Mesendoderm (in vitro differentiated cells): ENCODE measurements around the gene SVBP.
"Not testable (repeated sequence)": the region's sequence is repeated elsewhere in the genome, so short reads cannot be mapped to it uniquely, and the experiment has no call there.

Experiments
- DNase-seq: peaks from one replicate; pipeline ENCODE4 v3.0.0; 2013
- H2AK5ac ChIP-seq: 2 replicates; pipeline ENCODE4 v1.6.1; 2013; ENCODE audit warnings: low read length, inconsistent platforms
- H2BK120ac ChIP-seq: 2 replicates; pipeline ENCODE4 v1.6.1; 2013; ENCODE audit warnings: low read depth, mild to moderate bottlenecking, low read length, moderate library complexity, mixed read lengths
- H2BK15ac ChIP-seq: replicated peaks from 2 replicates; pipeline ENCODE4 v1.6.1; 2013; ENCODE audit warnings: low read depth, mild to moderate bottlenecking, moderate library complexity
- H2BK5ac ChIP-seq: 2 replicates; pipeline ENCODE4 v1.6.1; 2013; ENCODE audit warnings: low read length, inconsistent platforms
- H3K18ac ChIP-seq: 2 replicates; pipeline ENCODE4 v1.6.1; 2013; ENCODE audit warnings: mild to moderate bottlenecking, low read length, mixed read lengths
- H3K23ac ChIP-seq: one replicate; pipeline ENCODE4 v1.6.1; 2013; ENCODE audit warnings: low read length
- H3K27ac ChIP-seq: 2 replicates; pipeline ENCODE4 v1.5.1; 2013; ENCODE audit warnings: low read depth, mild to moderate bottlenecking, inconsistent platforms, low read length, moderate library complexity
- H3K27me3 ChIP-seq: 2 replicates; pipeline ENCODE4 v1.6.1; 2013; ENCODE audit warnings: low read length, control low read depth, mild to moderate bottlenecking, inconsistent platforms; ENCODE audit not compliant: insufficient read depth, poor library complexity
- H3K36me3 ChIP-seq: 2 replicates; pipeline ENCODE4 v1.6.1; 2013; ENCODE audit warnings: low read length, inconsistent platforms; ENCODE audit not compliant: control insufficient read depth, insufficient read depth
- H3K4ac ChIP-seq: one replicate; pipeline ENCODE4 v1.6.1; 2013; ENCODE audit warnings: low read depth, mild to moderate bottlenecking, low read length, moderate library complexity
- H3K4me1 ChIP-seq: 2 replicates; pipeline ENCODE4 v1.6.1; 2013; ENCODE audit warnings: low read depth, low read length, inconsistent platforms; ENCODE audit not compliant: control insufficient read depth
- H3K4me2 ChIP-seq: 2 replicates; pipeline ENCODE4 v1.6.1; 2013; ENCODE audit warnings: low read length
- H3K4me3 ChIP-seq: 2 replicates; pipeline ENCODE4 v1.5.1; 2013; ENCODE audit warnings: mild to moderate bottlenecking, low read length
- H3K56ac ChIP-seq: one replicate; pipeline ENCODE4 v1.6.1; 2013; ENCODE audit warnings: low read length
- H3K79me1 ChIP-seq: 2 replicates; pipeline ENCODE4 v1.6.1; 2013; ENCODE audit warnings: low read length, inconsistent platforms
- H3K79me2 ChIP-seq: 2 replicates; pipeline ENCODE4 v1.6.1; 2013; ENCODE audit warnings: mild to moderate bottlenecking, low read length; ENCODE audit not compliant: control insufficient read depth, insufficient read depth
- H3K9ac ChIP-seq: 2 replicates; pipeline ENCODE4 v1.6.1; 2013; ENCODE audit warnings: low read length, inconsistent platforms
- H4K5ac ChIP-seq: one replicate; pipeline ENCODE4 v1.6.1; 2013; ENCODE audit warnings: low read length
- H4K8ac ChIP-seq: one replicate; pipeline ENCODE4 v1.6.1; 2013; ENCODE audit warnings: low read depth, mild to moderate bottlenecking, control low read depth, low read length, moderate library complexity
- WGBS: extraction: QIAGEN DNeasy Blood & Tissue Kit; methylation state at CpG from one replicate; pipeline ENCODE4 v1.1.7; 2013; ENCODE audit warnings: low lambda C conversion rate, missing lambda C conversion rate; ENCODE audit not compliant: insufficient coverage; ENCODE audit errors: extremely low coverage; 5-methylcytosine and 5-hydroxymethylcytosine counted together

SVBP gene

GRCh38 chr1:42814815-42815214, 2.4 kb downstream of the SVBP start:
- H3K36me3 ChIP-seq, H3K4me3 ChIP-seq, H2BK120ac ChIP-seq, H3K9ac ChIP-seq, H2BK15ac ChIP-seq, H3K56ac ChIP-seq, H4K8ac ChIP-seq, DNase-seq, H3K27ac ChIP-seq, H3K4ac ChIP-seq, H3K79me2 ChIP-seq, H3K23ac ChIP-seq, H4K5ac ChIP-seq, H3K79me1 ChIP-seq, H3K4me2 ChIP-seq, H2BK5ac ChIP-seq, H2AK5ac ChIP-seq, H3K27me3 ChIP-seq, H3K18ac ChIP-seq, H3K4me1 ChIP-seq: not testable (repeated sequence)
- WGBS, result no CpG with 5 or more reads among the region's 3 CpGs

DNA sequence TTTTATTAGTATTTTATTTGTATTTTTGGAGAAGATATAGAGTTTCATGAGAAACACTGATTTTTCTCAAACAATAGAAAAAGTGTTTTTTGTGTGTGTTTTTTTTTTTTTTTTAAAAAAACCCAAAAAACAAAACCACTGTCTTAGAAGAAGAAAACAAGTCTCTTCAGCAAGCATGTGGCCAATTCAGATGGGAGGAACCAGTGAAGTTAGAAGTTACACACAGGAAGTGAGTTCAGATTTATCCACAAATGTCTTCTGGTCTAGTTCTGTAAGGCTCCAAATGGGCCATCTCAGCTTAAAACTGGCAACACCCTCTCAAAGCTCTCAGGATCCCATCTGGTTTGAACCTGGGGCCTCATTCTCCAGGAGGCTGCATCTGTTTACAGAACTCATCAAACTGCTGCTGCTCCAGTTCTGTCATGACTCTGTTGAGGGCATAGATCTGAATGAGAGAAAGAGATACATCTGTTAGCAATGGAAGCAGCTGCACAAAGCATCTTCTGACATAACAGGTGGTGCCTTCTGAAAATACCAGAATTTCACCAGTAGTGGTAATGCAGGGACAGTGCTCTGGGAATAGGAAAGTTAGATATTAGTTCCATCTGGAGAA, 10.0 kb downstream of the SVBP start:
- no peak overlapping the region for H2BK120ac ChIP-seq
- no peak overlapping the region for H3K56ac ChIP-seq
- no peak overlapping the region for H4K8ac ChIP-seq
- H3K27me3 ChIP-seq, result no peaks in the 10 kb centered on the region
- no peak for DNase-seq
- H3K27ac ChIP-seq, result no peak overlapping the region
- no peak overlapping the region for H3K4me3 ChIP-seq
- H2BK5ac ChIP-seq, result no peak overlapping the region
- H3K36me3 ChIP-seq, result no peaks in the 10 kb centered on the region
- H2AK5ac ChIP-seq, result no peak overlapping the region
- H3K79me1 ChIP-seq, result no peaks in the 10 kb centered on the region
- no peak overlapping the region for H3K18ac ChIP-seq
- H3K23ac ChIP-seq, result no peak overlapping the region
- no peak overlapping the region for H3K9ac ChIP-seq
- no peaks in the 10 kb centered on the region for H3K4me1 ChIP-seq
- no peak overlapping the region for H4K5ac ChIP-seq
- H3K79me2 ChIP-seq, result no peaks in the 10 kb centered on the region
- H3K4ac ChIP-seq, result no peak overlapping the region
- H2BK15ac ChIP-seq, result no peak overlapping the region
- H3K4me2 ChIP-seq, result no peak overlapping the region

GRCh38 chr1:42806593-42806992, 10.6 kb downstream of the SVBP start:
- no peak overlapping the region for H3K4ac ChIP-seq
- H3K4me2 ChIP-seq, result no peak overlapping the region
- H3K27ac ChIP-seq, result no peak overlapping the region
- DNase-seq, result no peak
- H3K27me3 ChIP-seq, result no peaks in the 10 kb centered on the region
- H3K4me1 ChIP-seq, result no peaks in the 10 kb centered on the region
- no peak overlapping the region for H2BK15ac ChIP-seq
- H3K18ac ChIP-seq, result no peak overlapping the region
- no peaks in the 10 kb centered on the region for H3K79me2 ChIP-seq
- H2BK120ac ChIP-seq, result no peak overlapping the region
- no peak overlapping the region for H2BK5ac ChIP-seq
- H3K23ac ChIP-seq, result no peak overlapping the region
- H3K36me3 ChIP-seq, result no peaks in the 10 kb centered on the region
- WGBS, result no CpG with 5 or more reads among the region's 5 CpGs
- no peak overlapping the region for H3K56ac ChIP-seq
- H3K79me1 ChIP-seq, result no peaks in the 10 kb centered on the region
- H3K9ac ChIP-seq, result no peak overlapping the region
- H3K4me3 ChIP-seq, result no peak overlapping the region
- H4K5ac ChIP-seq, result no peak overlapping the region
- no peak overlapping the region for H4K8ac ChIP-seq
- no peak overlapping the region for H2AK5ac ChIP-seq

- Histone ChIP-seq H3K23ac (no peak overlapping the region), H3K27me3 (no peaks in the 10 kb centered on the region), H3K79me1 (no peaks in the 10 kb centered on the region), H3K56ac (no peak overlapping the region), H4K8ac (no peak overlapping the region), H3K27ac (no peak overlapping the region), H3K9ac (no peak overlapping the region), H3K4me3 (no peak overlapping the region), H2BK120ac (no peak overlapping the region), H2BK5ac (no peak overlapping the region), H3K4me2 (no peak overlapping the region), H2BK15ac (no peak overlapping the region), H3K36me3 (no peaks in the 10 kb centered on the region), H3K18ac (no peak overlapping the region), H3K4me1 (no peaks in the 10 kb centered on the region), H3K79me2 (no peaks in the 10 kb centered on the region), H4K5ac (no peak overlapping the region), H2AK5ac (no peak overlapping the region), H3K4ac (no peak overlapping the region)
- no peak for DNase-seq
Measured at GRCh38 chr1:42806171-42806570, 11.0 kb downstream of the SVBP start.

GRCh38 chr1:42801832-42802473, 15.2 kb downstream of the SVBP start:
- no peaks in the 10 kb centered on the region for H3K79me2 ChIP-seq
- no peak overlapping the region for H2AK5ac ChIP-seq
- H3K4me3 ChIP-seq, result no peak overlapping the region
- no peak overlapping the region for H3K56ac ChIP-seq
- no peak for DNase-seq
- H3K18ac ChIP-seq, result no peak overlapping the region
- no peaks in the 10 kb centered on the region for H3K27me3 ChIP-seq
- H3K36me3 ChIP-seq, result no peaks in the 10 kb centered on the region
- no peak overlapping the region for H4K5ac ChIP-seq
- H3K23ac ChIP-seq, result no peak overlapping the region
- no peak overlapping the region for H2BK15ac ChIP-seq
- no peak overlapping the region for H3K4ac ChIP-seq
- H2BK5ac ChIP-seq, result no peak overlapping the region
- no peak overlapping the region for H3K9ac ChIP-seq
- WGBS, result no CpG with 5 or more reads among the region's 8 CpGs
- H3K79me1 ChIP-seq, result no peaks in the 10 kb centered on the region
- no peak overlapping the region for H3K27ac ChIP-seq
- H4K8ac ChIP-seq, result no peak overlapping the region
- H2BK120ac ChIP-seq, result no peak overlapping the region
- H3K4me1 ChIP-seq, result no peaks in the 10 kb centered on the region
- H3K4me2 ChIP-seq, result no peak overlapping the region

GRCh38 chr1:42797979-42798378, 19.2 kb downstream of the SVBP start:
- DNase-seq, result no peak
- Histone ChIP-seq H3K56ac (no peak overlapping the region), H2AK5ac (no peak overlapping the region), H4K5ac (no peak overlapping the region), H3K79me2 (no peaks in the 10 kb centered on the region), H2BK15ac (no peak overlapping the region), H4K8ac (no peak overlapping the region), H2BK120ac (no peak overlapping the region), H3K4me3 (no peak overlapping the region), H3K4me1 (no peaks in the 10 kb centered on the region), H3K4me2 (no peak overlapping the region), H3K27ac (no peak overlapping the region), H2BK5ac (no peak overlapping the region), H3K4ac (no peak overlapping the region), H3K9ac (no peak overlapping the region), H3K27me3 (no peaks in the 10 kb centered on the region), H3K36me3 (no peaks in the 10 kb centered on the region), H3K23ac (no peak overlapping the region), H3K18ac (no peak overlapping the region), H3K79me1 (no peaks in the 10 kb centered on the region)
- no CpG with 5 or more reads among the region's 5 CpGs for WGBS
